ENCODE data around the gene ALKBH2. TPM values are rescaled to one million over a fixed set of nuclear protein-coding genes. Genes with fewer than 3 reads are reported as not detected.

Gene ALKBH2
- total RNA-seq, 2 donors from 2014 or later, result 3.9 to 8.5 TPM

DNA sequence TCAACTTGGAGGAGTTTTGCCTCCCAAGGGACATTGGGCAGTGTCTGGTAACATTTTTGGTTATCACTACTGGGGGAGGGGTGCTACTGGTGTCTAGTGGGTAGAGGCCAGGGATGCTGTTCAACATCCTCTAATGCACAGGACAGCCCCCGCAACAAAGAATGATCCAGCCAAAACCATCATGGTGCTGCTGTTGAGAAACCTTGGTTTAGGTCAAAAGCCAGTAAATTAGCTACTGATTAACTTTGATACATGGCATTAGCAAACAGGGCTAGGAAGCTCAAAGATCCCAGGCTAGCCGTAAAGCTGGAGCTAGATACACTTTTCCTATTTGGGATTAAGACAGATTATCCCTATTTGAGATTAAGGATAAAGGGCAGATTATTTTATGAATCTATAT, 8.8 kb downstream of the ALKBH2 start:
- no peak overlapping the region for H3K27ac ChIP-seq
- TF ChIP-seq, protein P1, sequence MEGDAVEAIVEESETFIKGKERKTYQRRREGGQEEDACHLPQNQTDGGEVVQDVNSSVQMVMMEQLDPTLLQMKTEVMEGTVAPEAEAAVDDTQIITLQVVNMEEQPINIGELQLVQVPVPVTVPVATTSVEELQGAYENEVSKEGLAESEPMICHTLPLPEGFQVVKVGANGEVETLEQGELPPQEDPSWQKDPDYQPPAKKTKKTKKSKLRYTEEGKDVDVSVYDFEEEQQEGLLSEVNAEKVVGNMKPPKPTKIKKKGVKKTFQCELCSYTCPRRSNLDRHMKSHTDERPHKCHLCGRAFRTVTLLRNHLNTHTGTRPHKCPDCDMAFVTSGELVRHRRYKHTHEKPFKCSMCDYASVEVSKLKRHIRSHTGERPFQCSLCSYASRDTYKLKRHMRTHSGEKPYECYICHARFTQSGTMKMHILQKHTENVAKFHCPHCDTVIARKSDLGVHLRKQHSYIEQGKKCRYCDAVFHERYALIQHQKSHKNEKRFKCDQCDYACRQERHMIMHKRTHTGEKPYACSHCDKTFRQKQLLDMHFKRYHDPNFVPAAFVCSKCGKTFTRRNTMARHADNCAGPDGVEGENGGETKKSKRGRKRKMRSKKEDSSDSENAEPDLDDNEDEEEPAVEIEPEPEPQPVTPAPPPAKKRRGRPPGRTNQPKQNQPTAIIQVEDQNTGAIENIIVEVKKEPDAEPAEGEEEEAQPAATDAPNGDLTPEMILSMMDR (IDR thresholded peaks at IDR 0.05), result no peak
- peaks cover 90% of the 10 kb centered on the region for H3K36me3 ChIP-seq
- no peak for DNase-seq (ENCODE audit: low spot score)
- H3K4me1 ChIP-seq, result no peaks in the 10 kb centered on the region
- no peaks in the 10 kb centered on the region for H3K9me3 ChIP-seq
- H3K27me3 ChIP-seq, result no peaks in the 10 kb centered on the region
- no peak overlapping the region for H3K4me3 ChIP-seq

DNA sequence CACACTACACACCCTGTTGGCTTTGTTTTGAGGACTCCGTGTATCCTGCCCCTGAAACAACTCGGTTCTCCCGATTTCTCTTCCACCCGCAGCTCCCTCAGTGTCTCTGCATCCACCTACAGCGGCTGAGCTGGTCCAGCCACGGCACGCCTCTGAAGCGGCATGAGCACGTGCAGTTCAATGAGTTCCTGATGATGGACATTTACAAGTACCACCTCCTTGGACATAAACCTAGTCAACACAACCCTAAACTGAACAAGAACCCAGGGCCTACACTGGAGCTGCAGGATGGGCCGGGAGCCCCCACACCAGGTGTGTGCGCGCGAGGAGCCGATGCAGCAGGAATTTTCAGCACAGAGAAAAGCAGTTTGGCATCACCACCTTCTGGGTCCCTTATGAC, 10.5 kb downstream of the ALKBH2 start:
- Histone ChIP-seq H3K27me3 (no peaks in the 10 kb centered on the region), H3K9me3 (peaks cover 0 to 6% of the 10 kb centered on the region in 2 donors), H3K27ac (no peak overlapping the region), H3K4me3 (no peak overlapping the region), H3K4me1 (no peaks in the 10 kb centered on the region), H3K36me3 (peaks cover 85% of the 10 kb centered on the region)
- DNase-seq (ENCODE audit: low spot score), result no peak
- TF ChIP-seq, protein P1 (IDR thresholded peaks at IDR 0.05), result no peak

DNA sequence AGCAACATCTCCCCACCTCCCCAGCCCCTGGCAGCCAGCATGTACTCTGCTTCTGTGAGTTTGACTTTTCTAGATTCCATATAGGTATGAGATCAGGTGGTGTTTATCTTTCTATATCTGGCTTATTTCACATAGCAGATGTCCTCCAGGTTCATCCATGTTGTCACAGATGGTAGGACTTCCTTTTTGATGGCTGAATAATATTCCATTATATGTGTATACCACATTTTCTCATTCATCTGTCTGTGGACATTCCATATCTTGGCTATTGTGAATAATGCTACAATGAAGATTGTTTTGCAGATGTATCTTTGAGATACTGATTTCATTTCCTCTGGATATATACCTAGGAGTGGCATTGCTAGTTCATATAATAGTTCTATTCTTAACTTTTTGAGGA, 18.4 kb downstream of the ALKBH2 start:
- no peak overlapping the region for H3K27ac ChIP-seq
- peaks cover 38% of the 10 kb centered on the region for H3K36me3 ChIP-seq
- no peak overlapping the region for H3K4me3 ChIP-seq
- H3K9me3 ChIP-seq, result peaks cover 0 to 6% of the 10 kb centered on the region in 2 donors
- TF ChIP-seq, protein P1 (IDR thresholded peaks at IDR 0.05), result no peak
- H3K27me3 ChIP-seq, result no peaks in the 10 kb centered on the region
- no peak for DNase-seq (ENCODE audit: low spot score)
- H3K4me1 ChIP-seq, result no peaks in the 10 kb centered on the region

DNA sequence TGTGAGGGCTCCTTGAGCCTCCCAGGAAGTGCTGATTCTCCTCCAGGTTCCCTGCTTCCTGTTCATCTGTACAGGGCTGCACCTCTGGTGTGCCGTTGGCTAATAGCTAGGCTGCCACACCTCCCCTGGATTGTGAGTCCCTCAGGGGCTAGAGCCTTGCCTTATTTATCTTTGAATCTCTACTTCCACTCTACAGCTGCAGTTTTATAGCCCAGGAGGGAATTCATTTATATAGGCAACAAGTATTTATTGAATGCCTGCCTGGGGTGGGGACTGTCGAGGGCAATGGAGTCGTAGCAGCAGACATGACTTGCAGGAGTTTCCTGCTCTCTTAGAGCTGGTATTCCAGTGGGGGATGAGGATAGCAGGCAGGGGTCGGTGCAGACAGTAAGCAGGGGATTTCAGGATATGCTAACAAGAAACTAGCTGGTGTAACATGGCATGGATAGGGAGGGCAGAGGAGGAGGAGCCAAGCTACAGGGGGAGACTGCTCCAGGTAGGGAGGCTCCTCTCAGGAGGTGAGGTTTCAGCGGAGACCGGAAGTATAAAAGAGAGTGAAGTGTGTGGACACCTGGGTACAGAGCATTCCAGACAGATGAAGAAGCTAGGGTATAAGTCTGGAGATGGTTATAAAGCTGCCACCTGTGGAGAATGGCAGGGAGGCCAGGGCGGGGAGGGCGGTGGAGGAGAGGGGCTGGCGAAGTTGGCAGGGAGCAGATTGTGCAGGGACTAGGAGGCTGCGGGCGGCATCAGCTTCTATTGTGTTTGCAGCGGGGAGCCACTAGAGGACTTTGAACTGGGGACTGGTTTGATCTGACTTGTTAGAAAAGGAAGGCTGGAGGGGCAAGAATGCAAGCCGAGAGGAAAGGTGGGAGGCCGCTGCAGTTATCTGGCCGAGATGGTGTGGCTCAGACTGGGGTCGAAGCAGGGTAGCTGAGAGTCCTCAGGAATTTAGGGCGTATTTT, 23.7 kb downstream of the ALKBH2 start:
- no peak for DNase-seq (ENCODE audit: low spot score)
- Histone ChIP-seq H3K27ac (no peak overlapping the region), H3K9me3 (no peaks in the 10 kb centered on the region), H3K27me3 (no peaks in the 10 kb centered on the region), H3K4me1 (no peaks in the 10 kb centered on the region), H3K4me3 (no peak overlapping the region), H3K36me3 (peaks cover 57% of the 10 kb centered on the region)
- TF ChIP-seq, protein P1 (IDR thresholded peaks at IDR 0.05), result no peak

DNA sequence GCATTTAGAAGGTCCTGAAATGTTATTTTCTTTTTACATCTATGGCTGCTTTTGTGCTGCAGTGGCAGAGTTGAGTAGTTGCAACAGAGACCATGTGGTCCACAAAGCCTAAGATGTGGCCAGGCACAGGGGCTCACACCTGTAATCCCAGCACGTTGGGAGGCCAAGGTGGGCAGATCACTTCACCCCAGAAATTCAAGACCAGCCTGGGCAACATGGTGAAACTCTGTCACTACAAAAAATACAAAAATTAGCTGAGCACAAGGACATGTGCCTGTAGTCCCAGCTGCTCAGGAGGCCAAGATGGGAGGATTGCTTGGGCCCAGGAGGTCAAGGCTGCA, 27.4 kb downstream of the ALKBH2 start:
- Histone ChIP-seq H3K36me3 (peaks cover 40% of the 10 kb centered on the region), H3K4me1 (no peaks in the 10 kb centered on the region), H3K4me3 (no peak overlapping the region), H3K9me3 (no peaks in the 10 kb centered on the region), H3K27me3 (no peaks in the 10 kb centered on the region), H3K27ac (no peak overlapping the region)
- TF ChIP-seq, protein P1 (IDR thresholded peaks at IDR 0.05), result no peak
- DNase-seq (ENCODE audit: low spot score), result no peak

All from right atrium auricular region (tissue), 2 donors.